ENCODE measurements around the gene PLA1A. TPM values are rescaled to one million over a fixed set of nuclear protein-coding genes. Genes with fewer than 3 reads are reported as not detected.

The PLA1A gene
- total and polyA plus RNA-seq, 2 experiments from 2014 or later, result not detected

DNA sequence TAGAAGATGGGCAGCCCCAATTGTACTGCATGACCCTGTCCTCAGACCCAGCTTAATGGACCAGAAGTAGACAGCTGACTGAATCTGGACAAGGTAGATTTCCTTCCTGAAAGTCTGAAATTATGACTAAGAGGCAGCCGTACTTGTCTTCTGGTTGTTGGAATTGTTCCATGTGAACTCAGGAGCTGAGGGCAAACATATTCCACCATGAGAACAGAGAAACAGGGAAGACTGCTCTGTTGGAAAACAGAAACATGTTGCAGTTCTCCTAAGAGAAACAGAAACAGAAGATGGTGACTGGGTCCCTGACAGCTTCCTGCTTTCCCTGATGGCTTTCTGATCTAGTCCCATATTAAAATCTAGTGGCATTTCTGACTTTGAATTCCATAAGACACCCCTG lies 38.6 kb downstream of the PLA1A start:
- H3K27ac ChIP-seq, result peak overlapping the region; percentile 95; the same call in 1 of the 2 replicates
- WGBS, 2 experiments (ENCODE audit: low coverage in 1 of 2, low lambda C conversion rate in 2 of 2, missing lambda C conversion rate in 2 of 2), result 5 to 11% methylated on average over 1 of the region's 1 CpG
- no peaks in the 10 kb centered on the region for H4K20me1 ChIP-seq (ENCODE audit: insufficient read depth)
- no peaks in the 10 kb centered on the region for H3K36me3 ChIP-seq (ENCODE audit: low read depth)
- peak overlapping the region; percentile 9 for H3K4me2 ChIP-seq (ENCODE audit: unreplicated experiment)
- no peak overlapping the region for H3K4me3 ChIP-seq
- in situ Hi-C loops (cut with MboI), result no loop called here
- no peaks in the 10 kb centered on the region for H3K9me2 ChIP-seq (ENCODE audit: insufficient read depth)
- TF ChIP-seq EZH2 (IDR thresholded peaks at IDR 0.05; ENCODE audit: insufficient read depth, poor library complexity, severe bottlenecking) (no peak), EZH2phosphoT487 (IDR thresholded peaks at IDR 0.05; ENCODE audit: insufficient read depth, low read depth) (no peak)
- peak; percentile 46 for DNase-seq
- H3F3A ChIP-seq (ENCODE audit: insufficient read depth), result peaks cover 33% of the 10 kb centered on the region
- H2AFZ ChIP-seq, result peak overlapping the region; percentile 58
- H3K9me3 ChIP-seq (ENCODE audit: low read depth), result no peaks in the 10 kb centered on the region
- H3K27me3 ChIP-seq (replicated peaks; ENCODE audit: insufficient read depth), result no peaks in the 10 kb centered on the region
- no peak overlapping the region for H3K9ac ChIP-seq
- no peaks in the 10 kb centered on the region for H3K79me2 ChIP-seq (ENCODE audit: insufficient read depth)
- H3K4me1 ChIP-seq (ENCODE audit: insufficient read depth), result peaks cover 38% of the 10 kb centered on the region

DNA sequence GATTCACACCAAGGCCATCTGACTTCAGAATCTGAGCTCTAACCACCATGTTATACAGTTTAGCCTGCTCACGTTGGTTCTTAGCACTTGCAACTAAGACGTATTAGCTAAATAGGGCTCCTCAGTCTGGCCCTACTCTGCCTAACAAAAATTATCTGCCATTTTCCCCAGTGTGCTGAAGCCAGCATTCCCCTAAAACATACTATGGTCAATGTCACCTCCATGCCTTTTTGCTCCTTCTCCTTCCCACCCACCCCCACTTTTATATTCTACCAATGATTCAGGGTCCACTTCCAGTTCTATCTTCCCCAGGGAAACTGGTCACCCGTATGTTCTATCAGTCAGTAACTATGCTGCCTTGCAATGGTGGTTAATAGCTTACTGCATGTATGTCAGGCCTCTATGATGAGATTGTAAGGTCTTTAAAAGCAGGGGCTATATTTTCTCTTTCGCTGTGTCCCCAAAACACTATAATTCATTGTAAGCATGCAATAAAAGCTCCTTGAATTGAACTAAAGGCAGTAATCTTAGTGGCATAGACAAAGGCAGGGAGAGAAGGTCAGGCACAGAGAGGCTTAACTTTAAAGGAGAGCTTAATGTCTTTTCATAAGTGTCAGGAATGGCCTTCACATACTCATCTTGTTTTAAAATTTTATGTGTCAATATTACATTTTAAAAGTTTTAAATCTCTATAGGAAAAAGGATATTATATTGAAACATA lies 39.4 kb downstream of the PLA1A start:
- Histone ChIP-seq H3K9me3 (ENCODE audit: low read depth) (no peaks in the 10 kb centered on the region), H3K4me3 (no peak overlapping the region), H3K27me3 (replicated peaks; ENCODE audit: insufficient read depth) (no peaks in the 10 kb centered on the region), H3K4me2 (ENCODE audit: unreplicated experiment) (peak overlapping the region; percentile 76), H3K79me2 (ENCODE audit: insufficient read depth) (no peaks in the 10 kb centered on the region), H2AFZ (peak overlapping the region; percentile 67), H3F3A (ENCODE audit: insufficient read depth) (peaks cover 33% of the 10 kb centered on the region), H3K36me3 (ENCODE audit: low read depth) (no peaks in the 10 kb centered on the region), H3K27ac (peak overlapping the region; percentile 95), H3K9ac (peak overlapping the region; percentile 70), H3K9me2 (ENCODE audit: insufficient read depth) (no peaks in the 10 kb centered on the region), H4K20me1 (ENCODE audit: insufficient read depth) (no peaks in the 10 kb centered on the region), H3K4me1 (ENCODE audit: insufficient read depth) (peaks cover 36% of the 10 kb centered on the region)
- 90% methylated on average over 4 of the region's 4 CpGs for WGBS, 2 experiments (ENCODE audit: low coverage in 1 of 2, low lambda C conversion rate in 2 of 2, missing lambda C conversion rate in 2 of 2)
- in situ Hi-C loops (cut with MboI), result no loop called here
- DNase-seq, result no peak
- TF ChIP-seq EZH2phosphoT487 (IDR thresholded peaks at IDR 0.05; ENCODE audit: insufficient read depth, low read depth) (no peak), EZH2 (IDR thresholded peaks at IDR 0.05; ENCODE audit: insufficient read depth, poor library complexity, severe bottlenecking) (no peak)

DNA sequence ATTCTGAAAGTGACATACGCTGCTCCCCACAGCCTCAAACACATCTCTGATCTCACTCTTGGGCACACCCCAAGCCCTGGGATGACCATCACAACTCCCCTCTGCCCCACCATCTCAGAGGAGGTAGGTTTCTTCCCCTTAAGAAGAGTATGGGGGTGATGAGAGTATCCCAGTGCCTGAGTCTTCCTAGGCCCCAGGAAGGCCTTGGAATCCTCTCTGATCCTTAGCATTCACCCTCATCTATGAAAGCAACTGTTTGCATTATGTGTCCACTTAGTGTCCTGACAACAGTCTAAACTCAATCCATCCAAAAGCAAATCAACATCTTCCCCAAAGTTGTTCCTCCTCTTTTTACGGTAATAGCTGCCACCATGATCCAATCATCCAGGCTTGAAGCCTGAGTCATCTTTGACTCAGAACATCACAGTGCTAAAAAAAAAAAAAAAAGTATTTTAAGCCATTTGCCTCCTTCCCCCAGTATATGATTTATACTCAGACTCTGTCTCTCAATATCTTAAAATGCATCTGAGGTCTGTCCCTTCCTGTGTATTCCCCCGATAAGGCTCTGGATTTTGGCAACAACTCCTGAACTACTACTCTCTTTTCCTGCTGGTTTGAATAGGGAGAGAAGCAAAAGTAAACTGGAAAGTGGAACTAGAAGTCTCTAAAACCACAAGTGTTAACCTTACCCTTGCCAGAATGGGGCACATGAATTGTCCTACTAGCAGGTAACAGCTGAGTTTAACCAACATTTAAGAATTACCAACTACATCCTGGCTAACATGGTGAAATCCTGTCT lies 40.2 kb downstream of the PLA1A start:
- Histone ChIP-seq H3F3A (ENCODE audit: insufficient read depth) (peaks cover 38% of the 10 kb centered on the region), H3K4me3 (peak overlapping the region; percentile 41), H3K4me1 (ENCODE audit: insufficient read depth) (peaks cover 44% of the 10 kb centered on the region), H3K79me2 (ENCODE audit: insufficient read depth) (no peaks in the 10 kb centered on the region), H3K27me3 (replicated peaks; ENCODE audit: insufficient read depth) (no peaks in the 10 kb centered on the region), H3K27ac (peak overlapping the region; percentile 95), H3K9me2 (ENCODE audit: insufficient read depth) (no peaks in the 10 kb centered on the region), H3K4me2 (ENCODE audit: unreplicated experiment) (peak overlapping the region; percentile 76), H2AFZ (peak overlapping the region; percentile 67), H4K20me1 (ENCODE audit: insufficient read depth) (no peaks in the 10 kb centered on the region), H3K9ac (peak overlapping the region; percentile 70), H3K9me3 (ENCODE audit: low read depth) (no peaks in the 10 kb centered on the region), H3K36me3 (ENCODE audit: low read depth) (no peaks in the 10 kb centered on the region)
- TF ChIP-seq EZH2phosphoT487 (IDR thresholded peaks at IDR 0.05; ENCODE audit: insufficient read depth, low read depth) (no peak), EZH2 (IDR thresholded peaks at IDR 0.05; ENCODE audit: insufficient read depth, poor library complexity, severe bottlenecking) (no peak)
- WGBS, 2 experiments (ENCODE audit: low coverage in 1 of 2, low lambda C conversion rate in 2 of 2, missing lambda C conversion rate in 2 of 2), result 32 to 33% methylated on average over 3 of the region's 3 CpGs
- in situ Hi-C loops (cut with MboI), result no loop called here
- DNase-seq, result peak; percentile 91

DNA sequence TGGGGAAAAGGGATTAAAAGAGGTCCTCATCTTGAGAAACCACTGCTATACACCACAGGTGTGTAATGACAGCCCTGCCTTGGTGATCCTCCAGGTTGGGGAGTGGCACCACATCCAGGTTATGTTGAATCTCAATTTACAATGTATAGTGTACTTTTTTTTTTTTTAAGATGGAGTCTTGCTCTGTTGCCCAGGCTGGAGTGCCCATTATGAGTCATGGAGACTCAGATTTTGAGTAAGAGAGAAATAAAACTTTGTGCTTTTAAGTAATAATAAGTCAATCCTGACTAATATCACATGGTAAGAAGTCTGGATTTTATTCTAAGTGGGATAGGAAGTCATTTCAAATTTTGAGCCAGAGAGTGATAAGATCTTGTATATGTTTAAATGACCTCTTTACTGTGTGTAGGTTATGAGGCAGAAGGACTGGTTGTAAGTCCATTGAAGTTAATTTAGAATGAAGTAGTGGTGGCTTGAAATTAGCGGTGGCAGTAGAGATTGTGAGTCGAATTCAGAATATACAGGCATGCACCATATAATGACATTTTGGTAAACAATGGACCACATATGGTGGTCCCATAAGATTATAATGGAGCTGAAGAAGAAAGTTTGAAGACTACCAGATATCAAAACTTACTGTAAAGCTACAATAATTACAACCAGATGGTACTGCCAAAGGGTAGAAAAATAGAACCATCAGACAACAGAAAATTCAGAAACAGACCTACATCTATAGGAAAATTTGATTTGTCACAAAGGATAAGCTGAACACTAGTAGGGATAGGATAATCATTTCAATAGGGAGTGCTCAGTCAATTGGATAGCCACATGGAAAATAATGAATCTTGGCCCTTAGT lies 42.0 kb downstream of the PLA1A start:
- 96 to 98% methylated on average over 2 of the region's 2 CpGs for WGBS, 2 experiments (ENCODE audit: low coverage in 1 of 2, low lambda C conversion rate in 2 of 2, missing lambda C conversion rate in 2 of 2)
- Histone ChIP-seq H3K4me1 (ENCODE audit: insufficient read depth) (peaks cover 57% of the 10 kb centered on the region), H3K9ac (no peak overlapping the region), H3K4me3 (no peak overlapping the region), H2AFZ (no peak overlapping the region), H3K4me2 (ENCODE audit: unreplicated experiment) (no peak overlapping the region), H3K9me3 (ENCODE audit: low read depth) (no peaks in the 10 kb centered on the region), H3K36me3 (ENCODE audit: low read depth) (no peaks in the 10 kb centered on the region), H3F3A (ENCODE audit: insufficient read depth) (peaks cover 44% of the 10 kb centered on the region), H3K27ac (peak overlapping the region; percentile 95), H3K27me3 (replicated peaks; ENCODE audit: insufficient read depth) (no peaks in the 10 kb centered on the region), H3K79me2 (ENCODE audit: insufficient read depth) (no peaks in the 10 kb centered on the region), H3K9me2 (ENCODE audit: insufficient read depth) (no peaks in the 10 kb centered on the region), H4K20me1 (ENCODE audit: insufficient read depth) (no peaks in the 10 kb centered on the region)
- TF ChIP-seq EZH2phosphoT487 (IDR thresholded peaks at IDR 0.05; ENCODE audit: insufficient read depth, low read depth), result no peak
- TF ChIP-seq EZH2 (IDR thresholded peaks at IDR 0.05; ENCODE audit: insufficient read depth, poor library complexity, severe bottlenecking), result no peak
- in situ Hi-C loops (cut with MboI), result no loop called here
- DNase-seq, result peak; percentile 36

Data from GM23248 (cell line).